Gastroesophageal sphincter (tissue), 4 donors: Measurements from ENCODE around the gene MACROD2. TPM values are rescaled to one million over a fixed set of nuclear protein-coding genes. Genes with fewer than 3 reads are reported as not detected.

Experiments
- ATAC-seq: fragments of 150-250 bp; one replicate; pipeline ENCODE4 v1.9.1; 2016; ENCODE audit warnings: mild to moderate bottlenecking, moderate library complexity
- H3K27ac ChIP-seq, 4 donors: fragments of 200-600 bp; sonication (generic) in 3 of 4; 1 replicate in 3 of 4; 2 replicates in 1 of 4; pipeline ENCODE4 v1.5.1; 2016 to 2019
- H3K27me3 ChIP-seq: fragments of 200-600 bp; sonication (generic); one replicate; pipeline ENCODE4 v1.5.1; 2019
- H3K36me3 ChIP-seq, 2 donors: fragments of 200-600 bp; sonication (generic); one replicate each; pipeline ENCODE4 v1.5.1; 2019; ENCODE audit warnings: control low read depth in 1 of 2
- H3K4me1 ChIP-seq, 3 donors: fragments of 200-600 bp; sonication (generic); 1 replicate in 2 of 3; 2 replicates in 1 of 3; pipeline ENCODE4 v1.5.1; 2016 to 2019; ENCODE audit warnings: control low read depth in 2 of 3
- H3K4me3 ChIP-seq, 2 donors: fragments of 200-600 bp; sonication (generic); one replicate each; pipeline ENCODE4 v1.5.1; 2019; ENCODE audit warnings: mild to moderate bottlenecking in 1 of 2, moderate library complexity in 1 of 2
- H3K9me3 ChIP-seq, 3 donors: fragments of 200-600 bp; sonication (generic); one replicate each; pipeline ENCODE4 v1.5.1; 2017 to 2019; ENCODE audit warnings: control low read depth in 2 of 3
- EP300 ChIP-seq: sonication (generic); formaldehyde crosslinking; IDR thresholded peaks from one replicate; pipeline ENCODE4 v1.6.1; 2017; ENCODE audit warnings: antibody characterized with exemption, mild to moderate bottlenecking
- POLR2A ChIP-seq, 2 donors: fragments of 450-650 bp; IDR thresholded peaks; one replicate each; pipeline ENCODE4 v1.6.1; 2017; ENCODE audit warnings: antibody characterized with exemption in 2 of 2, mild to moderate bottlenecking in 2 of 2, moderate library complexity in 1 of 2
- POLR2AphosphoS5 ChIP-seq: sonication (generic); formaldehyde crosslinking; IDR thresholded peaks from one replicate; pipeline ENCODE4 v1.6.1; 2017; ENCODE audit warnings: antibody characterized with exemption
- WGBS, 2 donors: methylation state at CpG; one replicate each; pipeline ENCODE4 v1.1.5; 2018; ENCODE audit warnings: low coverage in 1 of 2; 5-methylcytosine and 5-hydroxymethylcytosine counted together
- total RNA-seq, 4 donors: library from RNA; depleted of rRNA; stranded (reverse); fragments of >200 nt; gene quantifications; one replicate each; pipeline ENCODE4 v1.1.0, GENCODE V29; 2016
- TF ChIP-seq, protein P1 (sequence below), 4 experiments: fragments of 200-600 bp in 2 of 4; fragments of 450-650 bp in 2 of 4; sonication (generic) in 1 of 4; IDR thresholded peaks; one replicate each; pipeline ENCODE4 v1.5.1; 2017 to 2019; ENCODE audit warnings: antibody characterized with exemption in 4 of 4, mild to moderate bottlenecking in 2 of 4, moderate library complexity in 2 of 4

MACROD2 gene
- total RNA-seq, 4 donors from 2014 or later, result 4.0 to 12.1 (median 7.4) TPM

DNA sequence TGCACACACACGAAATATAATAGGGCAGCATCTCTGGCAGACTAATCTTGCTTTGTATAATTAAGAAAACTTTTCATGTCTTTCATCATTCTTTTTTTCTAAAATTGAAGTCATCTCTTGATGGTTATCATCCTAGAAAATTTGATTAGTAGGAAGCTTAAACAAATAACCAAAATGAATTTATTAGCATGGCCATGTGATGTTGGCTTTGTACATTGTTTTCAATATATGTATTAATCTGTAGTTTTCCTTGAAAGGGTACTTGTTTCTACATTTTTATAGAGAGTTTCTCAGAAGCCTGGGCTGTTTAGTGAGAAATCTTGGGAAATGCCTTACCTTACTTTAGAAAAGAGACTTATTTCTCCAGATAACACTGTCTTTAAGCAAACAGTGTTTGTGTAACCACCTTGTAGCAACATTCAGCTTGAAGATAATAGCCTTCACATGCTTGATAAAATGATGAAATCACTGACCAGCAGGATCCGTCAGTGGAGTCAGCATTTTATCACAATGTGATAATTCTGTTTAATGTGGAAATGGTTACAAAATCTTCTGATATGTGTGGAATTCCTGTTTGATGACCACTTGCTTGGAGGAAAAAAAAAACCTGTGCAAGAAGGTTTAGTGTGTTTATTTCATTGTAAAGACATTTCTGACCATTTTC, 147.8 kb downstream of the MACROD2 start:
- no peak for TF ChIP-seq POLR2AphosphoS5
- no peak for TF ChIP-seq POLR2A (IDR thresholded peaks at IDR 0.05)
- TF ChIP-seq, protein P1, sequence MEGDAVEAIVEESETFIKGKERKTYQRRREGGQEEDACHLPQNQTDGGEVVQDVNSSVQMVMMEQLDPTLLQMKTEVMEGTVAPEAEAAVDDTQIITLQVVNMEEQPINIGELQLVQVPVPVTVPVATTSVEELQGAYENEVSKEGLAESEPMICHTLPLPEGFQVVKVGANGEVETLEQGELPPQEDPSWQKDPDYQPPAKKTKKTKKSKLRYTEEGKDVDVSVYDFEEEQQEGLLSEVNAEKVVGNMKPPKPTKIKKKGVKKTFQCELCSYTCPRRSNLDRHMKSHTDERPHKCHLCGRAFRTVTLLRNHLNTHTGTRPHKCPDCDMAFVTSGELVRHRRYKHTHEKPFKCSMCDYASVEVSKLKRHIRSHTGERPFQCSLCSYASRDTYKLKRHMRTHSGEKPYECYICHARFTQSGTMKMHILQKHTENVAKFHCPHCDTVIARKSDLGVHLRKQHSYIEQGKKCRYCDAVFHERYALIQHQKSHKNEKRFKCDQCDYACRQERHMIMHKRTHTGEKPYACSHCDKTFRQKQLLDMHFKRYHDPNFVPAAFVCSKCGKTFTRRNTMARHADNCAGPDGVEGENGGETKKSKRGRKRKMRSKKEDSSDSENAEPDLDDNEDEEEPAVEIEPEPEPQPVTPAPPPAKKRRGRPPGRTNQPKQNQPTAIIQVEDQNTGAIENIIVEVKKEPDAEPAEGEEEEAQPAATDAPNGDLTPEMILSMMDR (IDR thresholded peaks at IDR 0.05), result no peak
- WGBS, 2 donors, result 27 to 28% methylated on average over 2 of the region's 2 CpGs
- Histone ChIP-seq H3K4me1 (peaks cover 0 to 6% (median 0%) of the 10 kb centered on the region in 3 donors), H3K27me3 (no peaks in the 10 kb centered on the region), H3K36me3 (no peaks in the 10 kb centered on the region), H3K27ac (no peak overlapping the region), H3K4me3 (no peak overlapping the region), H3K9me3 (no peaks in the 10 kb centered on the region)
- ATAC-seq, result no peak

DNA sequence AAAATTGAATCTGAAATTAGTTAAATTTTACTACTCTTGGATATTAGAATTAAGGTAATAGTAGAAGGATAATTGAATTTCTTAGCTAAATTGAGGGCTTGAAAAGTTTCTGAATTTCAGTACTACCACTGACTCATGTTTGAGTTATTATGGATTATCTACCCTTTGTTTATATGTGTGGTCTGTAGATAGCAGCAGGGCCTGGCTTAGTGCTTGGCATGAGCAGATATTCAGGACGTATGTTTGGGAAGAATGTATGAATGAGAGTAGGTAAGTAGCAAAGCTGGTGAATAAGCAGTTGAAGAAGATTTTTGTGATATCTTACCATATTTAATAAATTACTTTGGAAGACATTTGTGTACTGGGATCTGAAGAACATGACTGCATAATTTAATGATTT, 152.7 kb downstream of the MACROD2 start:
- ATAC-seq, result no peak
- 29 to 44% methylated on average over 1 of the region's 1 CpG for WGBS, 2 donors

DNA sequence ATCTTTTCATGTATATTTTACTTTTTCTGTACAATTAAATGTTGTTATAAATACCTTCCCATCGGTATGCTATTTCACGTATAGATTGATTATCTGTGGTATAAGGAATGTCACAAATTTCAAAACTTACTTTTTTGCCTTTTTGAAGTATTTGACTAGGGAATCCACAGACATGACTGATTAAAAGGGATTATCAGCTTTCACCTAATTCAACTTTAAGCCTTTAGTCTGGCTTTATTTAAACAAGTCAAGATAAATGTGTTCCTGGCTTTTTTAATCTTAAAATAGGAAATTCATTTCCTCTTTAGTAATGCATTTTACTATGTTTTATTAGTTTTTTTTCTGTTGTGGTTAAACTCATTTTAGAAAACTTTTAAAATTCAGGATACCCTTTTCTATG, 160.0 kb downstream of the MACROD2 start:
- Histone ChIP-seq H3K9me3 (no peaks in the 10 kb centered on the region), H3K36me3 (no peaks in the 10 kb centered on the region), H3K27me3 (no peaks in the 10 kb centered on the region), H3K4me3 (no peak overlapping the region), H3K27ac (no peak overlapping the region), H3K4me1 (no peaks in the 10 kb centered on the region)
- 64 to 68% methylated on average over 2 of the region's 2 CpGs for WGBS, 2 donors
- ATAC-seq, result no peak
- TF ChIP-seq, protein P1 (IDR thresholded peaks at IDR 0.05), result no peak
- TF ChIP-seq POLR2AphosphoS5, result no peak
- TF ChIP-seq POLR2A (IDR thresholded peaks at IDR 0.05), result no peak
- TF ChIP-seq EP300, result no peak

More for the DNA sequence above, 152.7 kb downstream of the MACROD2 start:
- Histone ChIP-seq H3K4me3 (no peak overlapping the region), H3K9me3 (no peaks in the 10 kb centered on the region), H3K27me3 (no peaks in the 10 kb centered on the region), H3K36me3 (no peaks in the 10 kb centered on the region), H3K4me1 (no peaks in the 10 kb centered on the region), H3K27ac (no peak overlapping the region)
- TF ChIP-seq POLR2AphosphoS5 (no peak), EP300 (no peak), POLR2A (IDR thresholded peaks at IDR 0.05) (no peak)
- TF ChIP-seq, protein P1 (IDR thresholded peaks at IDR 0.05), result no peak

DNA sequence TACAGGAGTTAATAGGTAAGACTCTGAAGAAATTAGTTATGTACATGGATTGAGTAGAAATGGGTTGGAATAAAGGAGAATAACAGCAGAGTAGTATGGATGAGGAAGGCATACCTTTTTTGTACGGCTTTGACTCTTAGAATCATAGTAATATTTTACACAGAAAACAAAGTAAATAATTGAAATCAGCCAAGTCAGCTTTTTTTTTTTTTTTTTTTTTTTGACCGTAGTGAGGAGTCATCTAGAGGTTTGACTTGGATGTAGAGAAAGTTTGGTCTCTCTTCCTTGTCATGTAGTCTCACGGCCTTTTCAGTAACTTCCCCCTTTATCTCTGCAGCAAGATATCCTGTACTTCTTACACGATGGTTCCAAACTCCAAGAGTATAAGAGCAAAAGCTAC, 183.2 kb downstream of the MACROD2 start:
- H3K4me3 ChIP-seq, result no peak overlapping the region
- H3K36me3 ChIP-seq, result no peaks in the 10 kb centered on the region
- TF ChIP-seq POLR2A (IDR thresholded peaks at IDR 0.05) (no peak), EP300 (no peak)
- peaks cover 0 to 22% (median 0%) of the 10 kb centered on the region in 3 donors for H3K9me3 ChIP-seq
- no peaks in the 10 kb centered on the region for H3K27me3 ChIP-seq
- 82 to 100% methylated on average over 2 to 4 of the region's 4 CpGs for whole genome bisulfite sequencing, 2 donors
- no peak overlapping the region for H3K27ac ChIP-seq
- ATAC-seq, result no peak
- no peaks in the 10 kb centered on the region for H3K4me1 ChIP-seq

DNA sequence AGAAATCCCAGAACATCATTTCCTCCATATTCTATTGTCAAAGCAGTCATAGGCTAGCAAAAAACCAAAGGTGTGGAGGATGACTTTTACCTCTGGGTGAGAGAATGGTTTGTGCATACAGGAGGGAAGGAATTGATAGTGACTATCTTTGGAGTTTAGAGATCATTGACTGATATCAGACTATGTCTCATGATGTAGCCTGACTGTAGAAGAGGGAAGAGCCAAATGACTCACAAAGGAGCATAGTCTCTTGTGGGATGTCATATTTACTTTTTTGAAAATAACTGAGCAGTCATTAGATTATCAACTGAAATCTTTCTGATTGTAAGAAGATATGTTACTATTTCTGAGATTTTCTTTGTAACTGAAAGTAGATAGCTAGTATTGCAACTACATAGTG, 183.6 kb downstream of the MACROD2 start:
- TF ChIP-seq POLR2A (IDR thresholded peaks at IDR 0.05), result no peak
- TF ChIP-seq, protein P1 (IDR thresholded peaks at IDR 0.05), result no peak

More for the DNA sequence above, 183.6 kb downstream of the MACROD2 start:
- no peaks in the 10 kb centered on the region for H3K4me1 ChIP-seq
- no peak overlapping the region for H3K4me3 ChIP-seq
- H3K27ac ChIP-seq, result no peak overlapping the region
- H3K36me3 ChIP-seq, result no peaks in the 10 kb centered on the region
- no peaks in the 10 kb centered on the region for H3K27me3 ChIP-seq
- H3K9me3 ChIP-seq, result peaks cover 0 to 18% (median 0%) of the 10 kb centered on the region in 3 donors
- no peak for ATAC-seq
